GM18867 (cell line): ENCODE results near the gene CMIP.
"Not testable (repeated sequence)": the region's sequence is repeated elsewhere in the genome, so short reads cannot be mapped to it uniquely, and the experiment has no call there.

Source experiments
- ATAC-seq: cut with Tn5 transposase; IDR thresholded peaks from one replicate; pipeline ENCODE4 v1.9.1; 2021; ENCODE audit warnings: mild to moderate bottlenecking, moderate library complexity; ENCODE audit not compliant: unreplicated experiment

The CMIP gene

DNA sequence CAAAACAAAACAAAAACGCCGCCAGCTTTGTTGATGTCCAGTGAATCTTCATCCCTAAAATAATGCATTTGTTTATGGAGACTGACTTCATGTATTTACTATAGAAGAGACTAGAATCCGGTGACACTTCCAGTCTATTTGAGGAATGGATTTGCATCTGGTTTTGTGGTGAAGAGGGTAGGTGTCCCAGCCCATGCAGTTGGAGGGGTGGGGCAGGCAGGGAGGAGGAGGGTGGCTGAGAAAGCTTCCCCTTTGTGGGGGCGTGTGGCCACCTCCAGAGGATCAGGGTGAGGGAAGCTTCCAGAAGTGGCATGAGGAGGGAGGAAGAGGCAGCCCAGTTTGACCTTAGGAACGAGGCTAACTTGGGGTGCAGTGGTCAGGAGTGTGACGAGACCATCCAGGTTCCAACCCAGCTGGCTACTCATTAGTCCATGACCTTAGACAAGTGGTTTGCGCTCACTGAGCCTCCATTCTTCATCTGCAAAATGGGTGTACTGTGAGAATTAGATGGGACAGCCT lies 69.5 kb downstream of the CMIP start:
- ATAC-seq = peak; percentile 77

DNA sequence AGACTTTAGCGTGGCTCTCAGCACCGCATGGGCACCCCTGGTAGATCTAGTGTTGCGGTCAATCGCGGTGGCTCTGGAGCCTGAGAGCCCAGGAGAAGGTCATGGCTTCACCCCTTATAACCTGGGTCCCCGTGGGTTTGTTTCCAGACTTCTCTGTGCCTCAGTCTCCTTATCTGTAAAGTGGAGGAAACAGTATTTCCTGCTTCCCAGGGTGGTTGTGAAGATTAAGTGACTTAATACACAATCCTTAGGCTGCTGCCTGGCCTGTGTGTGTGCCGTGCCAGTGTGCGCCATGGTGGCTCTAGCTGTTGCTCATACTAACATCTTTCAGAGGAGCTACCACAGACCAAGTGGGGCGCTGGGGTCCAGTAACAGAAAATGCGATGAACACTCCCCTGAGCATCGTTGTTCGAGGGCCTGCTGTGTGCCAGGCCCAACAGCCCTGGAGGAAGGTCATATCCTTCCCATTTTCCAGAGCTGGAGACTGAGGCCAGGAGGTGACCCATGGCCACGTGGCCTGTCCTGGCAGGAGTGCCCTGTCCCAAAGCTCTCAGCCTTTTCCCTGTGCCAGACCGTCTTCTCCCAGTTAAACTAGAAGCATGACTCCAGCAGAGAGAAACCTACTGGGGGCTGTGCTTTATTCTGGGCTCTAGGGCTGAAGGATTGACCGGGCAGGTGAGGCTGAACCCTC lies 70.1 kb downstream of the CMIP start:
- no peak for ATAC-seq

DNA sequence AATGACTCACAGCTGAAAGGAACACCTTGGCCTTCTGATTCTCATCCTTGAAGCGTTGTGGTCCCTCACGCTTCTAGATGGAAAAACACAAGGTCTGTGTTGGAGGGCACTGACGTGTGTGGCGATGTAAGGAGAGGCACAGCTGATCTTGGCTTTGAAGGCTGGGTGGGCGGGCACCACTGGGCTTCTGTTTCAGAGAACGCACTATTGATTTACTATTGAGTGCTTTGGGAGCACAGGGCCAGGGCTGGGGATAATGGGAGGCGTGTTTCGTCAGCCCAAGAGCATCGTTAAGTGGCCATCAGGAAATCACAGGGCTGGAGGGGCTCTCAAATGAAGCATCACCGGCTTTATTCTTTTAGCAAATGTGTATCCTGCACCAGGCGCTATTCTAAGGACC lies 70.7 kb downstream of the CMIP start:
- ATAC-seq = no peak

DNA sequence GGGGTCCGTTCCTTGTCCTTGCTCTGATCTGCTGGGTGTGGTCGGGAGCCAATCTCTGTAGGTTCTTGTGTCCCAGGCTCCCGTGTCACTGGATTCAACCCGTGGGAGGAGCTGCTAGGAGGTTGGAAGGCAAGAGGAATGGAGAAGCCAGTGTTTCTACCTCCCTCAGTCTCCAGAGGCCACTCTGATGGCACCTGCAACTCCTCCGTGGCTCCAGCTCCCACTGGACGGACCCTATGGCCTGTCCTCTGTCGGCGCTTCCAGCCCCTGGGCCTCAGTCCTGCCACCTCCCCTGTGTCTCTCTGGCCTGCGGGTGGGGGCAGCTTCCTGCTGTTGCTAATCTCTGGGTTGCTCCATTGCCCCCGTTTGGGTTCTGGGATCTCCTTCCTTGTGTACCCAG lies 71.1 kb downstream of the CMIP start:
- ATAC-seq = no peak

DNA sequence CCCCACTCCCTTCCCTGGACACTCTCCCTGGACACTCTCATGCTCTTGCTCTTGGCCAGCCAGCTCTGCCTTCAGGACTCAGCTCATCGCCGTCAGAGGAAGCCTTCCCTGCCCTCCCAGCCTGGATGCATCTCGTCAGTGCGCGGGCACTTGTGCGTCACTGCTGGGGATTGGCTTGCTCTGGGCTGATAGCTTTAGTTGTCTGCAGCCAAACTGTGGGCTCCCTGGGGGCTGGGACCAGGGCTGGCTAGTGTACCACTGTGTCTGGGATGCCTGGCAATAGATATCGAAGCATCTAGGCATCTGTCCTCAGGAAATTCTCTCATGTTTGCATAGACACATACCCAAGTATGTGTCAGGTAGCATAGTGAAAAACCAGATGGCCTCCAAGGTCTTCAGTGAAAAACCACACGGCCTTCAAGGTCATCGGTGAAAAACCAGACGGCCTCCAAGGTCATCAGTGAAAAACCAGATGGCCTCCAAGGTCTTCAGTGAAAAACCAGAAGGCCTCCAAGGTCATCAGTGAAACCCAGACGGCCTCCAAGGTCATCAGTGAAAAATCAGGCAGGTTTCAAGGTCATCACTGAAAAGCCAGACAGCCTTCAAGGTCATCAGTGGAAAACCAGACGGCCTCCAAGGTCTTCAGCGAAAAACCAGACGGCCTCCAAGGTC lies 72.0 kb downstream of the CMIP start:
- ATAC-seq = no peak

DNA sequence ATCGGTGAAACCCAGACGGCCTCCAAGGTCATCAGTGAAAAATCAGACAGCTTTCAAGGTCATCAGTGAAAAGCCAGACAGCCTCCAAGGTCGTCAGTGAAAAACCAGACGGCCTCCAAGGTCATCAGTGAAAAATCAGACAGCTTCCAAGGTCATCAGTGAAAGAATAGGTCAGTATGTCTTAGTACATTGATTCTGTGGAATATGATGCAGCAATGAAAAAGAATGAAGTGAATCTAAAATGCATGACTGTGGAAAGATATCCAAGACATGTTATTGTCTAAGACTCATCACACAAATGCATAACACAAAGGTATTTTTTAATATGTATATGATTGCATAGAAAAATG lies 72.5 kb downstream of the CMIP start:
- ATAC-seq = no peak

DNA sequence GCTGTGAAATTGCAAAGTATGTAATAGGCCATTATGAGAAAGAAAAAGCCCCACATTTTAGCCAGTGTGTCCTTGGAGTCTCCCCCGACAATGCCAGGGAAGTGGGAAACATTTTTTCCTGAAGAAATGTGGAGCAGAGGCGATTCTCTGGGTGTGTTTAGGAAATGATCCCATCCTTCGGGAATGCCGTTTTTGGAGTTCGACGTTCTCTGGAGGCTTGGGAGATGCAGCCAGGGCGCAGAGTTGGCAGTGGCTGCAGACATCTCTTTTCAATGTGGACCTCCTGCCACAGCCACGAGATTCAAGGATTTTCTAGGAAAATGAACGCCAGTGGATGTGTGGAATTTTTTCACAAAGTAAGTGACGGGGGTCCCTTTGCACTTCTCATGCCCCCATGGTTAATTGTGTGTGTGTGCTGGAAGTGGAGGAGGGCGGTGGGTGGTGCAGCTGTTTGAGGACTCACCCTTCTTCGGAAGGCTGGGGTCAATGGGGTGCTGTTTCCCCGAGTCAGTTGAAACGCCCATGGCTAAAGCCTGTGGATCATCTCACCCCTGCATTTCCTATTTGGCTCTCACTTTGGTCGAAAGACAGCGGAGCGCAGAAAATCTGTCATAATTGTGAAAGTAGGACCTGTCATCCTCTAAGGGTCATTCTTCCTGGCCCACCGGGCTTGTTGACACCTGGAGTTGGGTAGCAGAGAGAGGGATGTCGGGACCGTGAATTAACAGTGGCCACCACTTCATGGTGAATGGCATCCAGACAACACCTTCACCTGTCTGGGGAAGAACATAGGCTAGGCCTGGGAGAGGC lies 73.2 kb downstream of the CMIP start:
- ATAC-seq = no peak

DNA sequence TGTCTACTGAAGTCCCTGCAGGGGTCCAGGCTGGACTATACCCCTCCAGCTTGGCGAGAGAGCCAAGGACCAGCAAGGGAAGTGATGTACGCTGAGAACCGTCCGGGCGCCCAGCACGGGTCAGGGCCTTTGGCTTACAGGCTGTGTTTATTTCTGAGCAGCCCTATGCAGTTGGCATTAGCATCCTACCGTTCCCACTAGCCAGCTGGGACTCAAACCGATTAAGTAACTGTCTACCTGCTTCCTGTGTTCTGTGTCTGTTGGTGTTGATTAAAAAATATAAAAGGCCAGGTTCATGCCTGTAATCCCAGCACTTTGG lies 73.8 kb downstream of the CMIP start:
- ATAC-seq = no peak

DNA sequence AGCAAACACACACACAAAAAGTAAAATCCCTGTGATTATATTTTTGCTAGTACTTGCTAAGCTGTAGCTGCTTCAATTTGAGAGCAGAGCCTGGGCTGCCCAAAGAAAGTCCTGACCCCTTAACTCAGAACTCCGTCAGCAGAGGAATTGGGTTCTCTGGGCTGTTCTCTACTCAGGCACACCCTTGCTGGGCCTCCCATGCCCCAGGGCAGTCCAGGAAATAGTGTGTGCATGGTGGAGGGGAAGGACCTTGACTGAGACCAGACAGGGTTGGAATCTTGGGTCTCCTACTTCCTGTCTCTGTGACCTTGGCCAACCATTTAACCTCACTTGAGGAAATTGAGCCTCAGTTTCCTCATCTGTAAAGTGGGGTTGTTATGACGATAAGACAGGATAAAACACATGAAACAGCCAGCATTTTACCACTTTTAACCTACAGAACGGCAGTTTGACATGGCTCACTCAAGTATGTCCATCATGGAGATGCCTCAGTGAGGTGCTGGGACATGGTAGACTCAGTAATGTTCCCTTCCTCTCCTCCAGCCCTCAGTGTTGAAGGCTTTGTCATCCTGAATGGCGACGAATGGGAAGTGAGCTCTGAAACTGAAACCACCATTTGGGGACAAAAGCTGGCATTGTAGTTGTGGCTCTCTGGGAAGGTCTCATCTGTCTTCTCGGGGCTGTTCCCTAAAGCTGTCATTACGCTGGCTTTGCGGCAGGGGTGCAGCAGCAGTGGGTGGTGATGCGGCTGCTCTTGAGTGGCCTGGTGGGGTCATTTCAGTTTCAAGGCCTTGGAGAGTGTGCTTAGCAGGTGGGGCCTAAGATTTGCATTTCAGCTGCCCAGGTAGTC lies 74.9 kb downstream of the CMIP start:
- no peak for ATAC-seq

DNA sequence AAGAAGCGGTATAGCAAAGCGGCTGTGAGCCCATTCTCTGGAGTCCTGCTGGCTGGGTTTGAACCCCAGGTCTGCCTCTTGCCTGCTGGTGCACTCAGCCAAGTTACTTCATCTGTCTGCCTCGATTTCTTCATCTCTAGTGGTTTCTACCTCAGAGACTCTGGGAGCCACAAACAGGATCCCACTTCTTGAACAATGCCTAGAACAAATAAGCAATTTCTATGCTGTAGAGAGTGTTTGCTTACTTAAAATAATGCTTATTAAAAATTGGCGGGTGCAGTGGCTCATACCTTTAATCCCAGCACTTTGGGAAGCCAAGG lies 75.5 kb downstream of the CMIP start:
- no peak for ATAC-seq

DNA sequence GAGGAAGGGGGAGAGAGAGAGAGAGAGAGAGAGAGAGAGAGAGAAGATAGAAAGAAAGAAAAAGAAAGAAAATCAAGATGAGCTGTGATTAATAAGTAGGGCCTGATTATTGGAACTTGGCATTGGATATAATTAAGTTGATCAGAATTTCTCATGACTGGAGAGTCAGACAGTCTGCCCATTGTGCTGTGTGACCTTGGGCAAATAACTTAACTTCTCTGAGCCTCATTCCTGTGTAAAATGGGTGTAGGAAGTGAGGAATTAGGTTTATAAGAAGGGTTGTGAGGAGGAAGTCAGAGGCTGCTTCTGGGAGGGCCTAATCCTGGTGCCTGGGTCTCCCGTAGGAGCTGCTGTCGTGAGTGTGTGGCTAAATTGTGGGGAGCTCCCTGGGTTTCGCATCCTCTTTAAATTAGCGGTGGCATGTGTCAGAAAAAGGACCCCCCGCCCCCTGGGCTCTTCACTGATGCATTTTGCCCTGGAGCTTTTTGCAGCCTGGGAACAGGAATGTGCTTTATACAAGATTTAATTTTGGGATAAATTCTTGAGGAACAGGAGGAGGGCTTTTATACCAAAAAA lies 76.0 kb downstream of the CMIP start:
- no peak for ATAC-seq

DNA sequence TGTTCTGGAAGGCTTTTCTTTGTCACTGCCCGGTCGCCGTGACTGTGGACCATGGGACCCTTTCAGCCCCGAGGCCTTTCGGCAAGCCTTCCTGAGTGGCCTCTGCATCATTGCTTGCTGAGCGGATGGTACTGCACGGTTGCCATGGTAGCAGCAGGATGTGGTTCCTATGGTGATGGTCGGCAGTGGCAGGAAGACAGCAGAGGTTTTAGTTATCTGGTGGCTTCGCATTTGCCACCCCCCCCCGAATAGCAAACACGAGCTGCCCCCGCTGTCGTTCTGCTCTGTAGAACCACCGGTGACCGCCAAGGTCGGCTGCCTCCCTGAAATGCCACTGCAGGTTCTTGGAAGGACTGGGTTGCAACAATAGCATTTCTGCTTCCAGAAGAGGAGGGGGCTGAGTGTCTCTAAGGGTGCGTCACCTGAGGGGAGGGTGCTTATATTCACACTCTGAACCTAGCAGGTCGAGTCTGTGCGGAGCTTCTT lies 76.6 kb downstream of the CMIP start:
- no peak for ATAC-seq

DNA sequence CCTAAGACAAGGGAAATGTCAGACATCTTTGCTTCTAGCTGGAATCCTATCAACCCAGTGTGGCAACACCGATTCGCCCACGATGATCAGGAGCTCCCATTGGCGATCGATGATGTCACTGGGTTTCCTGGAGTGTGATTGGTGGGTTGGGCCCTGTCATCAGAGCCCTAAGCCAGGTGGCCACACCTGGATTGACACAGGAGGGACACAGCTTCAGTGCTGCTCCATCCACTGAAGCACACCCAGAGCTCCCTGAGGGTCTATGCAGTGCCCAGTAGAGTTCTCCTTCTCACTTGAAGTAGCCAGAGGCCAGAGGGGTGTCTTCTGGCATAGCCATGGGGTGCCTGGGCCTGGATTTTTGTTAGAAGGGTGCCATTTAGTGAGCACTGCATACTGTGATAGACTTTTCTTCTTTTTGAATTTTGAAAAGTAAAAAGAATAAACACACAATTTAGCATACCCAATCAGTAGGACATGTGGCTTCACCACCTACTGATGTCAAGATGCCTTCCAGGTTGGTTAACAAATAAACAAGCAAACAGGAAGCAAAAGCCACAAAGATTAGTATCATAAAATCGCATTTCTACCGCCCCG lies 77.6 kb downstream of the CMIP start:
- ATAC-seq = no peak

DNA sequence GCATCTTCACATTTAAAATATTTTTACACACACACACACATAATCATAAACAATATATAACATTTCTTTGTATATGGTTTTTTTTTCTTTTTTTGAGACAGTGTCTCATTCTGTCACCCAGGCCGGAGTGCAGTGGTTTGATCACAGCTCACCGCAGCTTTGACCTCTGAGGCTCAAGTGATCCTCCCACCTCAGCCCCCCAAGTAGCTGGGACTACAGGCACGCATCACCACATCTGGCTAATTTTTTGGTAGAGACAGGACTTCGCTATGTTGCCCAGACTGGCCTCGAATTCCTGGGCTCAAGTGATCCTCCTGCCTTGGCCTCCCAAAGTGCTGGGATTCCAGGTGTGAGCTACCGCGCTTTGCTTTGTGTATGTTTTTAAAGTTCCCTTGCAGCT lies 78.2 kb downstream of the CMIP start:
- ATAC-seq = not testable (repeated sequence)

DNA sequence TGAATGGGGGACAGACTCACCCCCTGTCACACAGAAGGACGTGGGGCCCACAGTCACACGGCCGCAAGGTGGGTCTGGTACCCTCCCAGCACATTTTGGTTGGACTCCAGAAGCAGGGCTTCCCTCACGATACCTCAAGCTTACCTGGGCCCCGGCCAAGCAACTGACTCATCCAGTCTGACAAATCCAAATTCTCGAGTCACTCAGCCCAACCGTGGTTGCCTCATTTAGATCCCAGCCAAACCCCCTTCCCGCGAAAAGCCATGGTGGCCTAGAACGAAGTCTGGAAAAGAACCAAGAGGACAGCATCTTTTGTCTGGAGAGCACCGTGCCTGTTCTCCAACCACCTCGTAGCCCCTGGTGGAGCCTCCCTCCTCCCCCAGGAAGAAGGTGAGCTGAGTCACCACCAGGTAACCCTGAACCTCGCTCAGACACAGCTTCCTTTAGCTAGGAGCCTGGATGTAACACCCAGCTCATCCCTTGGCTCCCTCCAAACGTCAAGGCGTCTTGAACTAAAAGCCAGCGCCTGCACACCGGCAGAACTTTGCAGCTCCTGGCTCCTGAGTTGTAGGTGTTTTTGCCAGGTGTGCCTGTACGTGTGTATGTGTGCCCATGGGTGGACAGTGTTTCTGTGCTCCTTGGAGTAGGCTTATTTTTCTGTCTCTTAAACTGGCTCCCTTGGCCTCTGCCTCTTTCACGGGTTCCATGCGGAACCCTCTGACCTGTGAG lies 78.9 kb downstream of the CMIP start:
- no peak for ATAC-seq

DNA sequence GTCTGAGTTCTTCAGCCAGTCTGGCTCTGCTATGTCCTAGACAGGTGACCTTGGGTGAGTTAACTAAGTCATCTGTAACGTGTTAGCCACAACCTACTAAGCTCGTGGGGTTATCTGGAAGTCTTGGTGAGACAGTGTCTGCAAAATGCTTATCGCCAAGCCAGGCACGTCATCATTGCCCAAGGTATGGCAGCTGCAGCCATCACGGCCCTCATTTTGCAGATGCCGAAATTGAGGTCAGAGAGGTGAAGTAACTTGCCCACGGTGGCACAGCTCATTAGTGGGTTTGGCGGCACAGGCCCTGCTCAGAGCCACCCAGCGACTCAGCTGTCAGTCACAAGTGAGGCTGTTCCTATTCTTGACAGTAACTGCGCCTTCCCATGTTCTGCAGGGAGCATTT lies 79.8 kb downstream of the CMIP start:
- ATAC-seq = no peak

DNA sequence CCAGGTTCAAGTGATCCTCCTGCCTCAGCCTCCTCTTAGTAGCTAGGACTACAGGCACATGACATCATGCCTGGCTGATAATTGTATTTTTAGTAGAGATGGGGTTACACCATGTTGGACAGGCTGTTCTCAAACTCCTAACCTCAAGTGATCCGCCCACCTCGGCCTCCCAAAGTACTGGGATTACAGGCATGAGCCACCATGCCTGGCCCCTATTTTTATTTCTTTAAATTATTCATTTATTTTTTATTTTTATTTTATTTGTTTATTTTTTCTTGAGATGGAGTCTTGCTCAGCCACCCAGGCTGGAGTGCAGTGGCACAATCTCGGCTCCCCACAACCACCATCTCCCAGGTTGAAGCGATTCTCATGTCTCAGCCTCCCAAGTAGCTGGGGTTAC lies 80.3 kb downstream of the CMIP start:
- ATAC-seq = not testable (repeated sequence)

DNA sequence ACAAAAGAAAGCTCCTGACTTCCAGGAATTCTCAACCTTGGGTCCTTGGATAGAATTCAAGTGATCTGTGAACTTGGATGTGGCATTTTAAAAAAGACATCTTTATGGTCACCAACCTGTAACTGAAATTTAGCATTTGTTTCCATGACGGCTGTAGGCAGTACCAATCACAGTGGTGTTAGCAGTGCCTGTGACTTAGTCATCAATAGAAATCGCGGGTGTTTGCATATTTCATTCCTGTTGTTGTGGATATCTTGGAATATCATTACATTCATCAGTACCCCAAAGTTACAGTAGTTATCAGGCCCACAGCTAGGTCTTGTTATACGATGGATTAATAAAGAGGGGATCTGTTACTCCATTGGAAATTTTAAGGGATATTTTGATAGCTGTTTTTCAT lies 81.6 kb downstream of the CMIP start:
- no peak for ATAC-seq

DNA sequence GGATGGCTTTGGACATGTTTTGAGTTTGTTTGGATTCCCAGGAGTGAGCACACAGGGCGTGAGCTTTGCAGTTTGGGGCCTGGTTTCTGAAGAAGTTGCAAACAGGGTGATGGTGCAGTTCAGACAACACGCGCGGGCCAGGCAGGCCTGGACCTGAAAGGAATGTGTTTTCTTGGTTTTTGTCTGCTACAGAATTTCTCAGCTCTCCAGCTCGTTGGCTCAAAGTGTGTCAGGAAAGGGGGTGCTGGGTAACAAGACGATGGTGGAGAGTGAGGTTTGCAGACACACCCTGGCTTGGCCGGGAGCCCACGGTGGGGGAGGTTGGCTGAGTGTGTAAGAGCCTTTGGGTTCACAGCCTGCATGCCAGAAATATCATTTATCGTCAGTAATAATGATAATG lies 82.3 kb downstream of the CMIP start:
- ATAC-seq = no peak
